ENCODE measurements around the gene WNT10A.

GRCh38 chr2:218834685-218835084 lies 46.0 kb upstream of the WNT10A start:
- TF ChIP-seq CTCF (IDR thresholded peaks at IDR 0.05; ENCODE audit: low read length) (no peak), EZH2 (IDR thresholded peaks at IDR 0.05; ENCODE audit: borderline replicate concordance, low read length) (no peak)
